Activated CD4-positive, alpha-beta T cell treated with anti-CD3 and anti-CD28 coated beads, Interleukin-2, amount 50 U/mL, for 4 hours (primary cell): ENCODE measurements around the gene SLC1A2.

ENCODE experiments used
- DNase-seq, 2 experiments: peaks; one replicate each; pipeline ENCODE4 v3.0.0-alpha.2; 2020

SLC1A2 gene

DNA sequence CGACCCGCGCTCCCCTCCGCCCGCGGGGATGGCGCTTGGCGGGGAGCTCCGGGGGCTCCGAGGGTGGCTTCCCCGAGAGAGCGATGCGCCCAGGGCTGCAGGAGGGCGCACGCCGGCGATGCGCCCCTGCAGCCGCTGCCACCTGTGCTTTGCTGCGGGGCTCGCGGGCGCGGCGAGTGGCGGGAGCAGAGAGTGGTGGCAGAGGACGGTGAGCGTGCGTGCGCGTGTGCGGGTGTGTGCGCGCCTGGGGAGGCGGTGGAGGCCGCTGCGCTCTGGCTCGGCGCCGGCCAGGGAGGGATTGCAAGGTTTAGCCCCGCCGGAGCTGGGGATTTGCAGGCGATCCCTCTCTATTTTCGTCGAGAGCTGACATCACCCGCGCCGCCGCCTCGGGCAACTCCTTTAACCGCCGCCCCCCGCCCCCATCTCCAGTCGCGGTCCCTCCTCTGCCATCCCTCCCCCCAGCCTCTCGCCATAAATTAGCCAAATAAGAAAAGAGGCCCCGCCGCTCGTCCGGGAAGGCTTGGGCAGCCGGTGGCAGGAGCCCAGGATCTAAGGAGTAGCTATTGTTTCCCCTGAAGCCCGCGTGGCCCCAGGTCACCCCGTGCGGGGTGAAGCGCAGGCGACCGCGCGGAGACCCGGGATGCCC is at the start of gene SLC1A2:
SLC1A2 (minus strand) TSS at position 375 of the 646 bp plus-strand sequence. CDS start 592 bp downstream, outside the sequence.
- DNase-seq: no peak

DNA sequence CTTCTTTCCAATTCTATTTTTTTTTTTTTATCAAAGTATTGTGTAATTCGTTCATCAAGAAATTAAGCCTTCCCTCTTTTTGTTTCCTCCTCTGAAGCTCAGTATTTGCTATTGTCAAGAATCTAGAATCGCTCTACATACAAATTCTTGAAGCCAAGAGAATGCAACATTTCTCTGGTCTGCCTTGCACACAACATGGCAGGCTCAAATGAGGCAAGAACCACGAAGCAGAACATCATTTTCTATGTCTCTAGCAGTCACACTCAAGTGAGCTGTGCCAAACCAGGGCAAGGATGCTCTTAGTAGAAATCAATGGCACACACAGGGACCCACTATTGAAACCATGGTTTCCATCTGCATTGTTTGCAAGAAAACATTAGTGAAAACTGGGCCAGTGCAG is 46.7 kb upstream of the SLC1A2 start:
- no peak for DNase-seq

DNA sequence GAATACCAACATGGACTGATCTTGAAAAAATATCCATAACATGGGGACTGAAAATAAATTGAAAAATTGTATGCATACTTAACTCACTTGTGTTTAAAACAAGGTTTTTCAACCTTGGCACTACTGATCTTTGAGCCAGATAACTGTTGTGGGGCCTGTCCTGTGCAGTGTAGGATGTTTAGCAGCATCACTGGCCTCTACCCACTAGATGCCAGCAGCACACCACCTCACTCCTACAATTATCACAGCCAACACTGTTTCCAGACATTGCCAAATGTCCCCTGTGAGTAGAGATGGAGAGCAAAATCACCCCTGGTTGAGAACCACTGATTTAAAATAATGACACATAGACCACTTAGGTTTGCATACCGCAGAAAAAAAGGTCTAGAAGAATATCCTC is 45.0 kb upstream of the SLC1A2 start:
- DNase-seq: no peak

GRCh38 chr11:35463331-35463751 is 44.0 kb upstream of the SLC1A2 start:
- DNase-seq: no peak

- DNase-seq: no peak
Measured at GRCh38 chr11:35461917-35462538, 42.7 kb upstream of the SLC1A2 start.

DNA sequence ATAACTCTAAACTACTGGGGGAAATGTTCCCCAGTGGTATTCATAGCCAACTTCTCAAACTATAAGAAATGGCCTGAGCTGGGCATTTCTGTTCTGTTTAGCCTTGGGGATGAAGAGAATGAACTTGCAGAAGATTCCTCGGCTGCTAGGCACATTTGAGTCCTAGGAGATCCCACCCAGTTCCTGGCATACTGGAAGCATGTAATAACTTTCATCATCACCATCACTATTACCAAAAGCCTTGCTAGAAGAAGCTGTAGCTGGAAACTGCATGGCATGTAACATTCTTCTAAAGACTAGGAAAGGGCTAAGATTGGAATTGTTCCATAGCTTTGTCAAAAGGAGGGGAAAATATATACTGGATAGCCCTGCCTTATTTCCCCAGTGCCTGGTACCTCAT is 40.1 kb upstream of the SLC1A2 start:
- no peak for DNase-seq

DNA sequence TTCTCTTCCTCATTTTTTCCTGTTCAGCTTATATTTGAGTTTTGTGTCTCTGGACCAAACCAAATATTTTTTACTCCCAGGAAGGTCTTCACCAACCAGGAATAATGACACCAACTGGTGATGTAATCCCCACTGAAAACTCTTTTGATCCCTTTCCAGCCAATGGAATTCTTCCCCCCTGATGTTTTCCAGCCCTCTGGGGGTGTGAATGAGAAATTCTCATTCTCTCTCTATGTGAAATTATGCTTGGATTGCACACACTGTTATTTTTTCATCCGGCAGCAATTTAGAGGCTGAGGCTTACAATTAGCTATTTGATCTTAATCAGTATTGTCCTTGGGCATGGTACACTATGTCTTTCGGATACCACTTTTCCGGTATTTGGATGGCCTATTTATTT is 39.5 kb upstream of the SLC1A2 start:
- DNase-seq: no peak

GRCh38 chr11:35454362-35454761 is 35.0 kb upstream of the SLC1A2 start:
- no peak for DNase-seq

- DNase-seq: no peak
Measured at GRCh38 chr11:35436581-35437250, 17.4 kb upstream of the SLC1A2 start.

DNA sequence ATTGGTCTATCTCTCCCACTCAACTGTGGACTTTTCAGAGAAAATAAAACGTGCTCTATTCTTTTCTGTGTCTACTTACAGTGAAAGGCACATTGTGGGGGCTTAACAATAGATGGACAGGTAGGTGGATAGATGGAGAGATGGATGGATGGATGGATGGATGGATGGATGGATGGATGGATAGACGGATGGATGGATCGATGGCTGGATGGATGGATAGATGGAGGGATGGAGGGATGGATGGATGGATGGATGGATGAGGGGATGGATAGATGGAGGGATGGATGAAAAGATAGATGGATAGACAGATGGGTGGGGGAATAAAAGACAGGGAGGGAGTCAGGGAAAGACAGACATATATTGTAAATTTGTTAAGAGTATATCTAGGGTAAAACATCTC is 14.2 kb upstream of the SLC1A2 start:
- no peak for DNase-seq

DNA sequence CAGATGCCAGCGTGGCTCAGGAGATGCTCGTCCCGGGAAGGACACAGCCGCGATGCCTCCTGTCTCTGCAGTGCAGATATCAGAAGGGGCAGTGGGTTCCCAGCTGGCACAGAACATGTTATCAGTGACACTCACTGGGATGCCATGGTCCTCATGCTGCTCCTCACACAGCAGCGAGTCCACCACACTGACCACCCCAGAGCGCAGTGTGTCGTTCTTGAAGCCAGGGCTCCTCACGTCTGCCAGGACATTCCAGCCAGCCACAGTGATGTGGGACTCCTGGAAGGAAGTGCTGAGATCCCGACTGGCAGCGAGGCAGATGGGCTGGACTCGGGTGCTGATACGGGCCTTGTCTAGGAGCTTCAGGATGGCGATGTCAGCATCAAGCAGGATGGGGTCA is 13.1 kb upstream of the SLC1A2 start:
- no peak for DNase-seq

DNA sequence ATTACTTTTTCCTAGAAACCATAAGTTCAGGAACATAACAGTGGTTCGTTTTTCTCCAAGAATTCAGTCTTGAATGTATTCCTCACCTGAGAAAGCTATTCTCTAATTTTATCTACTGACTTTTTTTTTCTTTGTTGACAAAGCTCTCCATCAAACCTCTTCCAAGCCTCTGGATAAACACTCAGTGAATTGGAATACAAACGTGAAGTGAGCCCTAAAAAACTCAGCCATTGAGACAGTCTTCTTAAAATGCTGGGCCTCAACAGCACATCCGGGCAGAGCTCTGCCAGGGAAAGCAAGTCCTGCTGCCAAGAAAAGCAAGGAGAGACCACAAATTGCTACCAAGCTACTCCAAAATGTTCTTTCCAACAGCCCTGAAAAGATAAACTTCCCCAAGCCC is 7.7 kb upstream of the SLC1A2 start:
- DNase-seq: no peak

DNA sequence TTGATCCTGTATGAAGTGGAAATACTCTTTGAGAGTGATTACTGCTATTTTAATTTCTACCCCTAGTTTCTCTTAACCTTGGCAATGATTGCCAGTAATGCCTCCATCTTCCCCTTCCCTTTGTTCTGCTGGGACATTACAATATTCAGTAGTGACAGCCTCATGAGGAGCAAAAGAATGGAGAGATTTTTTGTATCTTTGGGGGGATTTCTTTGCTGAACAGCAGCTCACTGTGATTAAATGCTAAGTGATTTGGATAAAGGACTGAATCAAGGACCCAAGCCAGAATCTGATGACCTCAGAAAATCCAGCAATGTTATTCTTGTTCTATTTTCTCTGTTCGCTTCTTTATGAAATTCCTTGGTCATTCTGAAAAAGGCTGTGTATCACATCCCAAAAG is 7.0 kb upstream of the SLC1A2 start:
- no peak for DNase-seq

GRCh38 chr11:35425603-35426212 is 6.3 kb upstream of the SLC1A2 start:
- DNase-seq: no peak

DNA sequence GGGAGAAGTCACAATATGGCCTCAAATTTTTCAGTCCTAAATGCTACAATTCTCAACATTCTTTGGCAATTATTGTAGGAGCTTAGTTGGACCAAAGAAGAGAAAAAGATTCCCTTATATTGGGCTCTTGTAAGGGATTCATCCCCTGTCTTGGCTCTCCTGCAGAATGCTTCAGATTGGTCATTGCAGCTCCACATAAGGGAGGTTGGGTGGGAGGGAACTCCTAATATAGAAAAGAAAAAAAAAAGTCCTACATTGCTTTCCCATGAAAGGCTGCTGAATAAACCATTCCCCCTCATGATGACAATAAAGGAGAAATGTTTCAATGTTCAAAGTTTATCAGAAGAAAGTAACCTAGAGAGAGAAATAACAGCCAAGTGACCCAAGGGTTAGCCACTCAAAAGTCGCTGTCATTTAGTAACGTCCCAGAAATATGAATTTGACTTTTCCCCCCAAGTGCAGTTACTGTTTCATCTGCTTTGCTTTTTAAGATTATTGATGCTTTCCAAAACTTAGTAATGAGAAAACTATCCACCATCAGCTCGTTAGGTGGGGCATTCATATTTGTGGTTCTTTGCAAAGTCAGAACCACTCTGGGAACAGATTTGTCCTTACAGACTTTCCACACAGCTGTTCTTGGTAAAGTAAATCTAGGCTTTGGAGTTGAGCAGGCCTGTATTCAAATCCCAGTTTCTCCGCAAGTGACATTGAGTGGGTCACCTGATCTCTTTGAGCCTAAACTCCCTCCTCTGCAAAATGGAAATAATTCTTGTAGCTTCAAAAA is 5.0 kb upstream of the SLC1A2 start:
- no peak for DNase-seq

GRCh38 chr11:35420371-35420770 is 1.0 kb upstream of the SLC1A2 start:
- no peak for DNase-seq

DNA sequence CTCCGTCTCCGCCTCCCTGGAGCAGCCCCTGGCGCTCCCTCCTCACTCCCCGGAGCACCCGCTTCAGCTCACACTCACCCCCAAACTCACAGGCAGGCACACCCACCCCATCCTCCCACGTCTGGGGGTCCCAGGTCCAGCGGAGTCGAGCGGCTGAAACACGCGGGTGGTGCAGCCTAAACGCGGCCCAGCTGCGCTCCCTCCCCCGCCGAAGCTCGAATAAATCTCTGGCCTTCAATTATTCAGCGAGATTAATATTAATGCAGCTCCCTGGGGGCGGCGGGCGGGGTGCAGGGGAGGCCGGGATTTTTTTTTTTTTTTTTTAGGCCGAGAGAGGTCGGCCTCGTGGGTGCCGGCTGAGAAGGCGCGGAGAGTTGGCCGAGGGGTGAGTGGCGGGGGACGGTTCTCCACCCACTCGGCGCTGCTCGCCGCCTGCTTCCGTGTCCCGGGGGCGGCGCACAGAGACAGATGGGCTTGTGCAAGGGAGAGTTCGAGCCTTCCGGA is 524 bp upstream of the SLC1A2 start:
- no peak for DNase-seq

DNA sequence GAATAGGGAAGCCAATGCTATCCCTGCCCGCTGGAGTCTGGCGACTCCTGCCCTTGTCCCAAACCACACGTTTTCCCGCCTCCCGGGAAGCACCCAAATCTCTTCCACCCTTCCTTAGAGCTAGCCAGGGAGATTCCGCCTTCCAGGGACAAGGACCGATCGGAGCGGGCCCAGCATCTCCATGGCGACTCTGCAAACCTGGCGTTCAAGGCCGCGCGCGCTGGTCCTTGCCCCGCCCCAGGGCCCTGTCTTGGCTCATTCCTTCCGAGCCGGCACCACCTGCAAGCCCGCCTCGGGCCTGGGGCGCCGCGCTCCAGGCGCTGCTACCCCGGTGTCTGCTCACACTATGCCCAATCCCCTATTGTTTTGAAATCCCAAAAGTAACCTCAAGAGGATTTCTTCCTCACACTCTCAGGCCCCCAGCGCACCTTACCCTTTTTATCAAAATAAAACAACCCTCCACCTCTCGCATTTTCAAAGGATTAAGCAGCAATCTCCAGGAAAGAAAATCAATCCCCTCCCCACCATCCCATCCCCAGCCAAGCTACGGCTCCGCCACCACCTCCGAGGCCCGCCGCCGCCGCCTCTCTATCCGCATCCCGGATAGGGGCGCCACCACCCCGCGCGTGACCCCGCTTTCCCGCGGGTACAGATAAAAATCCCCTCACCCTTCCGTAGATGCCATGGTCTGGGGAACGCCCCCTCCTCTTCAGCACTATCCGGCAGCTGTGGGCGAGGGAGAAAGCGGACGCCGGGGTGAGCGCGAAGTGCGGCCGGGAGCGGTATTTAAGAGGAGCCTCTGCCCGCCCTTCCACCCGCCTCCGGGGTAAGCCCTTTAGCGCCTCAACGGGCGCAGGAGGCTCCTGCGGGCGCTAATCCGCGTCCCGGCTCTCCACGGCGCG is 825 bp downstream of the SLC1A2 start:
- no peak for DNase-seq

- DNase-seq: no peak
Measured at GRCh38 chr11:35415487-35415886, 3.9 kb downstream of the SLC1A2 start.

- no peak for DNase-seq
Measured at GRCh38 chr11:35414776-35415175, 4.6 kb downstream of the SLC1A2 start.

- DNase-seq: no peak
Measured at GRCh38 chr11:35414311-35414710, 5.0 kb downstream of the SLC1A2 start.

- DNase-seq: no peak
Measured at GRCh38 chr11:35413598-35413997, 5.8 kb downstream of the SLC1A2 start.
